ENCODE measurements around the gene NDUFA5. TPM values are rescaled to one million over a fixed set of nuclear protein-coding genes. Genes with fewer than 3 reads are reported as not detected.

The NDUFA5 gene
- total RNA-seq, 2 donors from 2014 or later: 53.3 to 55.4 TPM

DNA sequence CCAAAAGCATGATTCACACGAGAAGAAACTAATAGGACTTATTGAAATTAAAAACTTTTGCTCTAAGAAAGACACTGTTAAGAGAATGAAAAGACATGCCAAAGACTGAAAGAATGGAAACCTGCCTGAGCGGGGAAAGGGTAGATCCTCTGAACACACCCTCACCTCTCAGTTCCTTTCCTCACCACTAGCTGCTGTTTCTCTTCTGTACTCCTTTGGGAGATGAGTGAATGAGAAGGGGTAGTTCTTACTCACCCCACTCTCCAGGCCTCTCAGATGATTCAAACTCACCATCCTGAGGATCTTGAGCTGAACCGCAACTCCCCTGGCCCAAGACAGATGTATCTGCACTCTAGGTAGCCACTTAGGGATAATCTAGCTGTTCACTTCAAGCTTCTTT lies 65.1 kb downstream of the NDUFA5 start:
- no peak for DNase-seq (ENCODE audit: low spot score in 2 of 2)
- Mint-ChIP-seq H3K27ac (no peak overlapping the region), H3K9me3 (no peaks in the 10 kb centered on the region), H3K36me3 (no peaks in the 10 kb centered on the region)
- peak in 1 of 2 donors; percentile 64 for ATAC-seq

Other genes starting within 250 kb of the NDUFA5 start
- gene IQUB, start 23.2 kb downstream of the NDUFA5 start, total RNA-seq: under 1 TPM; 0.16 to 0.34 TPM
- gene ASB15, start 44.0 kb upstream of the NDUFA5 start, total RNA-seq: not detected
- not detected for gene LMOD2, start 98.0 kb upstream of the NDUFA5 start, total RNA-seq
- gene WASL, start 191.2 kb upstream of the NDUFA5 start, total RNA-seq: 1 to 10 TPM; 5.3 to 7.8 TPM

Measured in activated naive CD4-positive, alpha-beta T cell treated with anti-CD3 and anti-CD28 coated beads, Interleukin-2, amount 50 U/mL, for 72 hours (primary cell).